Mesodermal cell (in vitro differentiated cells): Measurements from ENCODE around the gene THOP1.
"Not testable (repeated sequence)": the region's sequence is repeated elsewhere in the genome, so short reads cannot be mapped to it uniquely, and the experiment has no call there.

ENCODE experiments used
- H3K27ac ChIP-seq: 2 replicates; pipeline ENCODE4 v1.7.0; 2013; ENCODE audit warnings: mild to moderate bottlenecking, low read depth, low read length, moderate library complexity; ENCODE audit not compliant: severe bottlenecking
- H3K36me3 ChIP-seq: 2 replicates; pipeline ENCODE4 v1.7.1; 2013; ENCODE audit warnings: mild to moderate bottlenecking, low read length, moderate library complexity; ENCODE audit not compliant: control insufficient read depth, insufficient read depth
- H3K4me1 ChIP-seq: one replicate; pipeline ENCODE4 v1.7.1; 2013; ENCODE audit warnings: mild to moderate bottlenecking, low read length; ENCODE audit not compliant: insufficient read depth, control insufficient read depth, poor library complexity, severe bottlenecking
- H3K4me3 ChIP-seq: 2 replicates; pipeline ENCODE4 v1.7.0; 2013; ENCODE audit warnings: low read length, control low read depth, mild to moderate bottlenecking; ENCODE audit not compliant: insufficient read depth, poor library complexity, severe bottlenecking; ENCODE audit errors: extremely low read depth
- H3K9me3 ChIP-seq: 2 replicates; pipeline ENCODE4 v1.7.1; 2013; ENCODE audit warnings: mild to moderate bottlenecking, low read length, moderate library complexity; ENCODE audit not compliant: control insufficient read depth
- WGBS, 2 experiments: methylation state at CpG; one replicate each; pipeline ENCODE4 v1.1.5; 2013; ENCODE audit warnings: missing lambda C conversion rate in 2 of 2; ENCODE audit not compliant: insufficient coverage in 2 of 2; 5-methylcytosine and 5-hydroxymethylcytosine counted together

THOP1 gene

GRCh38 chr19:2787115-2787514 is 1.8 kb downstream of the THOP1 start:
- 91 to 98% methylated on average over 7 of the region's 8 CpGs for WGBS, 2 experiments
- Histone ChIP-seq H3K4me1 (peaks cover 10% of the 10 kb centered on the region), H3K36me3 (peaks cover 42% of the 10 kb centered on the region)

DNA sequence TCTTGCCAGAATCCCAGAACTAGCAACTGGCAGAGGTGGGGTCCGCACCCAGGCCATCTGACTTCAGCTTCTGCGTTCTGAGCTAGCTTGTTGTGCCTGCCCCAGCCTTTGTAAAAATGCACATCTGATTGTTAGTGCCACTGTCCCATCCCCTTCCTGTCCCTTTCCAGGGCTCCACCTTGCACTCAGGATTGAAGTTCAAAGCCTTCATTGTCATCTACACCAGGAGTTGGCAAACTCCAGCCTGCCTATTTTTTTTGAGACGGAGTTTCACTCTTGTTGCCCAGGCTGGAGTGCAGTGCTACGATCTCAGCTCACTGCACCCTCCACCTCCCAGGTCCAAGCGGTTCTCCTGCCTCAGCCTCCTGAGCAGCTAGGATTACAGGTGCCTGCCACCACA is 2.9 kb downstream of the THOP1 start:
- Histone ChIP-seq H3K9me3 (peaks cover 7% of the 10 kb centered on the region), H3K4me1 (peaks cover 10% of the 10 kb centered on the region), H3K27ac (no peak overlapping the region), H3K36me3 (peaks cover 51% of the 10 kb centered on the region), H3K4me3 (no peak overlapping the region)
- WGBS, 2 experiments, result 88 to 90% methylated on average over 3 to 4 of the region's 5 CpGs

More at GRCh38 chr19:2787115-2787514, 1.8 kb downstream of the THOP1 start:
- no peak overlapping the region for H3K4me3 ChIP-seq
- H3K27ac ChIP-seq, result no peak overlapping the region
- peaks cover 7% of the 10 kb centered on the region for H3K9me3 ChIP-seq

DNA sequence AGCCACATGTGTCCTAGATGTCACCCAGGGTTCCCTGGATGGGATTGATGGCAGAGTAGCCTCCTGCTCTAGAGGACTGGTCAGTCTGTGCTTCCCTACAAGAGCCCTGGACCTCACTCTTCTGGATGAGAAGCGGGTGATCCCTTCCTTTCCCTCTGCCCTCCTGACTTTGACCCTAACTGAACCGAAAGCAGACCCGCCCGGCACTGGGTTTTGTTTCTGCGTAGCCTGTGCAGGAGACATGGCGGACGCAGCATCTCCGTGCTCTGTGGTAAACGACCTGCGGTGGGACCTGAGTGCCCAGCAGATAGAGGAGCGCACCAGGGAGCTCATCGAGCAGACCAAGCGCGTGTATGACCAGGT is 4.9 kb downstream of the THOP1 start:
- 92 to 96% methylated on average over 10 to 14 of the region's 14 CpGs for WGBS, 2 experiments
- Histone ChIP-seq H3K4me1 (peaks cover 10% of the 10 kb centered on the region), H3K9me3 (no peaks in the 10 kb centered on the region), H3K27ac (no peak overlapping the region), H3K36me3 (peaks cover 70% of the 10 kb centered on the region), H3K4me3 (no peak overlapping the region)

DNA sequence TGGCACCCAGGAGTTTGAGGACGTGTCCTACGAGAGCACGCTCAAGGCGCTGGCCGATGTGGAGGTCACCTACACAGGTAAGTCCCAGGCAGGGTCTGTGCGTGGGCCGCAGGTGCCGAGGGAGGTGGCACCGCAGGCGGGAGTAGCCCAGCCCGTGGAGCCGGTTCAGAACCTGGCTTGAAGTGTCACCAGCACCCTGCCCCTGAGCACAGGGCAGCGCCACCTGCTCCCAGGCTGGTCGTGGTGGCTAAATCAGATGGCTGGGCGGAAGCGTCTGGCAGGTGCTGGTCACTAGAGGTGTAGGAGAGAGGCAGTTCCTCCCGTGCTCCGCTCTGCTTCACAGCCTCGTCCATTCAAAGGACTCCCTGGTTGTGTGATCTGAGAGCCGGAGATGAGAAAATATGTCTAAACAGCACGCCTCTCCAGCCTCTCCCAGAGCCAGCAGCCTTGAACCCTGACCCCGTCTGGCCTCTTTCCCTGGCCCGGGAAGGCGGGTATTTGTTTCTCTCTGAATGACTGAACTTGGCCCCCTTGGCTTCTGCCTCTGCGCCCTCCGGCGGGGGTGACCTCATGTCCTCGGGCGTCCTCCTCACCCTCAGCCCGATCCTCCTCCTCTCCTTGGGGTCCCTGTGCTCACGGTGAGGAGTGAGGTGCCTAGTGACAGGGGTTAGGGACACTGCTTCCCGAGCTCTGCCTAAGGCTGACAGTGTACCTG is 5.4 kb downstream of the THOP1 start:
- Histone ChIP-seq H3K9me3 (no peaks in the 10 kb centered on the region), H3K4me3 (no peak overlapping the region), H3K27ac (no peak overlapping the region), H3K4me1 (peaks cover 10% of the 10 kb centered on the region), H3K36me3 (peaks cover 75% of the 10 kb centered on the region)
- 96% methylated on average over 29 to 31 of the region's 32 CpGs for WGBS, 2 experiments

DNA sequence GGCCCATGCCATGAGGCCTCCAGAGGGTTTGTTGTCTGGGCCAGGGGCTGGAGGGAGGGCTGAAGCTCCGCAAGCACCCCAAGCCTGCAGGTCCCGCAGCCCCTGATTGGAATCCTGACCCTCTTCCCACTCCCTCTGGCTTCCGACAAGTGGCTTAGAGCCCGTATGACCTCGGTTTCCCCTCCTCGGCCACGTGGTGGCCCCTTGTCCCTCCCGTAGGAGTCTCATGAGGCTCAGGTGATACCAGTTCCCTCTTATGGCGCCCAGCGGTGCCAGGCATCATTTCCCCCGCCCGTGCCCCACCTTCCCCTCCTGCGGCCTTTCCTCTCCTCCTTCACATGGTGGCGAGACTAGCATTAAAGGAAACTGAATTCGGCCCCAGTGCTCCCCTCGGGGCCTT is 6.1 kb downstream of the THOP1 start:
- WGBS, 2 experiments, result 83 to 92% methylated on average over 14 to 16 of the region's 16 CpGs
- H3K36me3 ChIP-seq, result peaks cover 82% of the 10 kb centered on the region

DNA sequence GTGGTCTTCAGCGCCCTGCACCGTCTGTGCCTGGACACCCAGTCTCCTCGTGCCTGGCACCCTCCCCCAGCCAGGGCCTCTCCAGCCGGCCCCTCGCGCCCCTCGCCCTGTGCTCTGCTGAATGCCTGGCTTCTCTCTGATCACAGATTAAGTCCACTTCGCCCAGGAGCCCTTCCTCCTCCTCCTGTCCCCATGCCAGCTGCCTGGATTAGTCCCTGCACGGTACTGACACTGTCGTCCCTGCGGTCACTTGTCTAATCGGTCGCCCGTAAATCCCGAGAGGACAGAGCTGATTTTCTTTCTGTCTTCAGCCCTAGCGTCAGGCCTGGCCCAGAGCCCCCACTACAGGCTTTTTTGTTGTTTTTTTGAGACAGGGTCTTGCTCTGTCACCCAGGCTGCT is 6.6 kb downstream of the THOP1 start:
- no peaks in the 10 kb centered on the region for H3K9me3 ChIP-seq
- 89 to 94% methylated on average over 13 to 15 of the region's 16 CpGs for WGBS, 2 experiments
- no peak overlapping the region for H3K4me3 ChIP-seq
- H3K4me1 ChIP-seq, result peaks cover 7% of the 10 kb centered on the region
- peaks cover 86% of the 10 kb centered on the region for H3K36me3 ChIP-seq
- no peak overlapping the region for H3K27ac ChIP-seq

More for the DNA sequence above, 6.1 kb downstream of the THOP1 start:
- Histone ChIP-seq H3K4me3 (no peak overlapping the region), H3K27ac (no peak overlapping the region), H3K4me1 (peaks cover 7% of the 10 kb centered on the region), H3K9me3 (no peaks in the 10 kb centered on the region)

DNA sequence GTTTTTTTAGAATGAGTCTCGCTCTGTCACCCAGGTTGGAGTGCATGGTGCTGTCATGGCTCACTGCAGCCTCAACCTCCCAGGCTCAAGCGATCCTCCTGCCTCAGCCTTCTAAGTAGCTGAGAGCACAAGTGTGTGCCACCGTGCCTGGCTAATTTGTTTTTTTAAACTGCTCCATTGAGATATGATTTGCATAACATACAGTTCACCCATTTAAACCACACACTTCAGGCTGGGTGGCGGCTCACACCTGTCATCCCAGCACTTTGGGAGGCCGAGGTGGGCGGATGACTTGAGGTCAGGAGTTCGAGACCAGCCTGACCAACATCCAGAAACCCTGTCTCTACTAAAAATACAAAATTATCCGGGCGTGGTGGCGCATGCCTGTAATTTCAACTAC is 7.4 kb downstream of the THOP1 start:
- 96 to 100% methylated on average over 6 to 9 of the region's 10 CpGs for WGBS, 2 experiments
- not testable (repeated sequence) for H3K9me3 ChIP-seq
- peaks cover 87% of the 10 kb centered on the region for H3K36me3 ChIP-seq

DNA sequence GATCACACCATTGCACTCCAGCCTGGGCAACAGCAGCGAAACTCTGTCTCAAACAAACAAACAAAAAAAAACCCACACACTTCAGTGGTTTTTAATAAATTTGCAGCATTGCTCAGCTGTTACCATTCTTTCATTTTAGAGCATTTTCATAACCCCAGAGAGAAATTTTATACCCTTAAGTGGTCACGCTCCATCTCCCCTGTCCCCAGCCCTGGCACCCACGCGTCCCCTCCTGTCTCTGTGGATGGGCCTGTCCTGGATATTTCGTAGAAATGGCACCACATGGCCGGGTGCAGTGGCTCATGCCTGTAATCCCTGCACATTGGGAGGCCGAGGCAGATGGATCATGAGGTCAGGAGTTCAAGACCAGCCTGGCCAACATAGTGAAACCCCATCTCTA is 7.8 kb downstream of the THOP1 start:
- Histone ChIP-seq H3K9me3 (no peaks in the 10 kb centered on the region), H3K36me3 (peaks cover 86% of the 10 kb centered on the region), H3K4me1 (peaks cover 6% of the 10 kb centered on the region), H3K4me3 (no peak overlapping the region), H3K27ac (no peak overlapping the region)
- WGBS, 2 experiments, result 90 to 96% methylated on average over 6 to 7 of the region's 7 CpGs

More for the DNA sequence above, 7.4 kb downstream of the THOP1 start:
- H3K4me1 ChIP-seq, H3K4me3 ChIP-seq, H3K27ac ChIP-seq: not testable (repeated sequence)

DNA sequence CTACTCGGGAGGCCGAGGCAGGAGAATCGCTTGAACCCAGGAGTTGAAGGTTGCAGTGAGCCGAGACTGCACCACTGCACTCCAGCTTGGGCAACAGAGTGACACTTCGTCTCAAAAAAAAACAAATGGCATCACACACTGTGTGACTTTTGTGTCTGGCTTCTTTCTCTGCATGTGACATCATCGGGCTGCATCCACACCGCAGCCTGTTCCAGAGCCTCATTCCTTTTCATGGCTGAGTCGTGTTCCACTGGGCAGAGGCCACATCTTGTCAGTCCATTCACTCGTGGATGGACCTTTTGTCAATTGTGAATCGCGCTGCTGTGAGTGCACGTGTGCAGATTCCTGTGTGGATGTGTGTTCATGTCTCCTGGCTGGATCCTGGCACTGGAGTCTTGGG is 8.3 kb downstream of the THOP1 start:
- H3K36me3 ChIP-seq, result peaks cover 85% of the 10 kb centered on the region
- 97% methylated on average over 9 to 12 of the region's 12 CpGs for WGBS, 2 experiments
- H3K4me3 ChIP-seq, result no peak overlapping the region
- peaks cover 11% of the 10 kb centered on the region for H3K4me1 ChIP-seq
- H3K9me3 ChIP-seq, result no peaks in the 10 kb centered on the region
- H3K27ac ChIP-seq, result no peak overlapping the region

DNA sequence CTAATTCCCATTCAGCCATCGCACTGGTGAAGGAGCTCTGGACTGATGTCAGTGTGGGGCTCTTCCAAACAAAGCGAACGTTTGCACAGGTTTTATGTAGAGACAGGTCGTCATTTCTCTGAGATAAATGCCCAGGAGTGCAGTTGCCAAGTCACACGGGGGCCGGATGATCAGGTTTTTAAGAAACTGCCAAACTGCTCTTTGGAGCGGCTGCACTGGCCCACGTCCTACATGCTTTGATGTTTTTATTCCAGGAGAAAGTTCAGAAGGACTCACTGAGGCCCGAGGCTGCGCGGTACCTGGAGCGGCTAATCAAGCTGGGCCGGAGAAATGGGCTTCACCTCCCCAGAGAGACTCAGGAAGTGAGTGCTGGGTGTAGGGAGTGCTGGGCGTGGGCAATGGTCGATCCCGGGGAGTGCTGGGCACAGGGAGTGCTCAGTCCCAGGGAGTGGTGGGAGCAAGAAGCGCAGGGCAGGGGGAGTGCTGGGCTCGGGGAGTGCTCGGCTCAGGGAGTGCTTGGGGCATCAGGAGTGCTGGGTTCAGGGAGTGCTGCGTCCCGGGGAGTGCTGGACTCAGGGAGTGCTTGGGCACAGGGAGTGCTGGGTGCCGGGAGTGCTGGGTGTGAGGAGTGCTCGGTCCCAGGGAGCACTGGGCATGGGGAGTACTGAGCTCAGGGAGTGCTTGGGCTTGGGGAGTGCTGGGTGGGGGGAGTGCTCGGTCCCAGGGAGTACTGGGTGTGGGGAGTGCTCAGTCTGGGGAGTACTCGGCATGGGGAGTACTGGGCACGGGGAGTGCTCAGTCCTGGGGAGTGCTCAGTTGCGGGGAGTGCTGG is 10.7 kb downstream of the THOP1 start:
- peaks cover 15% of the 10 kb centered on the region for H3K4me1 ChIP-seq
- 90 to 94% methylated on average over 24 to 27 of the region's 27 CpGs for WGBS, 2 experiments
- no peak overlapping the region for H3K27ac ChIP-seq
- H3K36me3 ChIP-seq, result peaks cover 91% of the 10 kb centered on the region
- no peaks in the 10 kb centered on the region for H3K9me3 ChIP-seq
- H3K4me3 ChIP-seq, result no peak overlapping the region
